ENCODE measurements around the gene CCNQ.

DNA sequence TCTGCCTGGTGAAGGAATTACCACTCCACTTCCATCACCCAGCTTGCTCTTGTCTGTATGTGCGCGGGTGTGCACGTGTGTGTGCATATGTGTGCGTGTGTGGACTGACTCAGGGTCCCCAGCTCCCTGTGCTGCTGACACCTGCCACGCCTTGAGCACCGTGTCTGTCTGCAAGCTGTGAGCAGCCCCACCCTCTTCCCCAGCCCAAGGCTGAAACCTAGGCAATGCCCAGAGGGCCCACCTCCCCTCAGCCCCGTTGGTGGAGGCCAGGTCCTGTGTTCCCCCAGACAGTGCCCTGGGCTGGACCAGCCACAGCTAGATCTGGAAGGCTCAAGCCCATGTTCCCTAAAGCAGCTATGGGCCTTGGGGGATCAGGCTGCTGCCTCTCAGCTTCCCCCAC lies 2.0 kb upstream of the CCNQ start:
- TF ChIP-seq POLR2AphosphoS5 (IDR thresholded peaks at IDR 0.05; ENCODE audit: low read depth, low read length), result no peak
- TF ChIP-seq, protein P1, sequence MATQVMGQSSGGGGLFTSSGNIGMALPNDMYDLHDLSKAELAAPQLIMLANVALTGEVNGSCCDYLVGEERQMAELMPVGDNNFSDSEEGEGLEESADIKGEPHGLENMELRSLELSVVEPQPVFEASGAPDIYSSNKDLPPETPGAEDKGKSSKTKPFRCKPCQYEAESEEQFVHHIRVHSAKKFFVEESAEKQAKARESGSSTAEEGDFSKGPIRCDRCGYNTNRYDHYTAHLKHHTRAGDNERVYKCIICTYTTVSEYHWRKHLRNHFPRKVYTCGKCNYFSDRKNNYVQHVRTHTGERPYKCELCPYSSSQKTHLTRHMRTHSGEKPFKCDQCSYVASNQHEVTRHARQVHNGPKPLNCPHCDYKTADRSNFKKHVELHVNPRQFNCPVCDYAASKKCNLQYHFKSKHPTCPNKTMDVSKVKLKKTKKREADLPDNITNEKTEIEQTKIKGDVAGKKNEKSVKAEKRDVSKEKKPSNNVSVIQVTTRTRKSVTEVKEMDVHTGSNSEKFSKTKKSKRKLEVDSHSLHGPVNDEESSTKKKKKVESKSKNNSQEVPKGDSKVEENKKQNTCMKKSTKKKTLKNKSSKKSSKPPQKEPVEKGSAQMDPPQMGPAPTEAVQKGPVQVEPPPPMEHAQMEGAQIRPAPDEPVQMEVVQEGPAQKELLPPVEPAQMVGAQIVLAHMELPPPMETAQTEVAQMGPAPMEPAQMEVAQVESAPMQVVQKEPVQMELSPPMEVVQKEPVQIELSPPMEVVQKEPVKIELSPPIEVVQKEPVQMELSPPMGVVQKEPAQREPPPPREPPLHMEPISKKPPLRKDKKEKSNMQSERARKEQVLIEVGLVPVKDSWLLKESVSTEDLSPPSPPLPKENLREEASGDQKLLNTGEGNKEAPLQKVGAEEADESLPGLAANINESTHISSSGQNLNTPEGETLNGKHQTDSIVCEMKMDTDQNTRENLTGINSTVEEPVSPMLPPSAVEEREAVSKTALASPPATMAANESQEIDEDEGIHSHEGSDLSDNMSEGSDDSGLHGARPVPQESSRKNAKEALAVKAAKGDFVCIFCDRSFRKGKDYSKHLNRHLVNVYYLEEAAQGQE (IDR thresholded peaks at IDR 0.05; ENCODE audit: insufficient read depth in 1 of 2, low read depth in 2 of 2, low read length in 2 of 2), result no peak
- no peak for TF ChIP-seq TAF1 (IDR thresholded peaks at IDR 0.05; ENCODE audit: borderline replicate concordance, insufficient read depth, low read length)

Data from PFSK-1 (cell line).